Transverse colon (tissue), 4 donors: ENCODE data around the gene UIMC1.

Experiments
- POLR2AphosphoS5 ChIP-seq, 3 donors: sonication (generic); formaldehyde crosslinking; IDR thresholded peaks; one replicate each; pipeline ENCODE4 v1.6.1; 2016; ENCODE audit warnings: antibody characterized with exemption in 3 of 3
- TF ChIP-seq, protein P1 (sequence below), 5 experiments: fragments of 200-600 bp in 3 of 5; fragments of 450-650 bp in 2 of 5; sonication (generic) in 3 of 5; IDR thresholded peaks; 1 replicate in 2 of 5; 2 replicates in 3 of 5; pipeline ENCODE4 v1.5.1; 2016 to 2017; ENCODE audit warnings: antibody characterized with exemption in 5 of 5, inconsistent platforms in 3 of 5, mild to moderate bottlenecking in 2 of 5, moderate library complexity in 1 of 5

DNA sequence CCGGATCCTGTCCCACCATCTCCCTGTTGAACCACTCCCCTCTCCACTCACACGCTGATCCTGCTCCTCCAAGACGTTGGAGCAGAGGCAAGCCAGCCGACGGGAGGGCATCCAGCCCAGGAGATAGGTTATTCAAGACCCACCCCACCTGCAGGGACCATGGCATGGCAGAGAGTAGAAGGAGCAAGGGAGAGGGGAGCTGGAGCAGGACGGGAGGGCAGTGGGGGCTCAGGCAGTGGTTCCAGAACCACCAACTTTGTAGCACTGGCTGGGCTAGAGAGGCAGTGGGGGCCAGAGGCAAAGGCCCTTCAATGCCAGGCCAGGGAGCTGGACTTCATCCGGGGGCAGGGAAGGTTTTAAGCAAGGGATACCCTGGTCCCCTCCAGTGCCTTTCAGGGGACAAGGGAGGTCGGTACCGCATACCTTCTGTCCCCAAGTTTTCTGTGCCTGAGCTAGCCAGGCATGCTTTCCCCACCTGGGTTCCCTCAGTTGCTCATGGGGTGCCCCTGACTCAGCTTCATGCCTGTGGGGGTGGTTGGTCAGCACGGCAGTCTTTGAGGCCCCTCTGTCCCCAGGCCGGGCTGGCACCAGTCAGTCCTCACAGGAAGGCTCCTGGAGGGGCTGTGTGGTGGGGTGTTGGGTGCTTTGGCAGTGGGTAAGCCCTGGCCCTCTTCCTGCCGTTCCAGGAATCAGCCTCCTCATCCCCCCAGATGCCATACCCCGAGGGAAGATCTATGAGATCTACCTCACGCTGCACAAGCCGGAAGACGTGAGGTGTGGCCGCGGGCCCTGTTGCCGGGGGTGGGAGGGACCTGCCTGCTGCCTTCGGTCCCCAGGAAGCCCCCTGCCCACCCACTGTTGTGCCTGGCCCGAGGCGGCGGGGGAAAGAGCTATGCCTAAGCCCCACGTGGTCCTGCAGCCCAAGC lies 129.8 kb downstream of the UIMC1 start:
- TF ChIP-seq POLR2AphosphoS5 (IDR thresholded peaks at IDR 0.05) = no peak
- TF ChIP-seq, protein P1, sequence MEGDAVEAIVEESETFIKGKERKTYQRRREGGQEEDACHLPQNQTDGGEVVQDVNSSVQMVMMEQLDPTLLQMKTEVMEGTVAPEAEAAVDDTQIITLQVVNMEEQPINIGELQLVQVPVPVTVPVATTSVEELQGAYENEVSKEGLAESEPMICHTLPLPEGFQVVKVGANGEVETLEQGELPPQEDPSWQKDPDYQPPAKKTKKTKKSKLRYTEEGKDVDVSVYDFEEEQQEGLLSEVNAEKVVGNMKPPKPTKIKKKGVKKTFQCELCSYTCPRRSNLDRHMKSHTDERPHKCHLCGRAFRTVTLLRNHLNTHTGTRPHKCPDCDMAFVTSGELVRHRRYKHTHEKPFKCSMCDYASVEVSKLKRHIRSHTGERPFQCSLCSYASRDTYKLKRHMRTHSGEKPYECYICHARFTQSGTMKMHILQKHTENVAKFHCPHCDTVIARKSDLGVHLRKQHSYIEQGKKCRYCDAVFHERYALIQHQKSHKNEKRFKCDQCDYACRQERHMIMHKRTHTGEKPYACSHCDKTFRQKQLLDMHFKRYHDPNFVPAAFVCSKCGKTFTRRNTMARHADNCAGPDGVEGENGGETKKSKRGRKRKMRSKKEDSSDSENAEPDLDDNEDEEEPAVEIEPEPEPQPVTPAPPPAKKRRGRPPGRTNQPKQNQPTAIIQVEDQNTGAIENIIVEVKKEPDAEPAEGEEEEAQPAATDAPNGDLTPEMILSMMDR (IDR thresholded peaks at IDR 0.05) = no peak
